K562 (cell line): ENCODE measurements around the gene RNF26. TPM values are rescaled to one million over a fixed set of nuclear protein-coding genes. Genes with fewer than 3 reads are reported as not detected.

Experiments
- AFF1 ChIP-seq, 2 experiments: fragments of 450-650 bp; IDR thresholded peaks; 2 replicates each; pipeline ENCODE4 v1.6.1; 2018; ENCODE audit warnings: mild to moderate bottlenecking in 2 of 2, low read depth in 1 of 2; ENCODE audit not compliant: partially characterized antibody in 2 of 2
- ARID4B ChIP-seq: sonication (generic); formaldehyde crosslinking; IDR thresholded peaks from 2 replicates; pipeline ENCODE4 v1.8.0; 2022; ENCODE audit warnings: mild to moderate bottlenecking, missing genetic modification reagents
- CEBPG ChIP-seq, 3 experiments: fragments of 200-800 bp in 1 of 3; sonication (Bioruptor generic) in 1 of 3; sonication (generic) in 1 of 3; formaldehyde crosslinking in 1 of 3; IDR thresholded peaks in 2 of 3; conservative IDR thresholded peaks in 1 of 3; 2 replicates each; pipeline versions ENCODE4 v1.6.1 to v1.8.0; 2016 to 2022; ENCODE audit warnings: missing compliant biosample characterization in 2 of 3, missing genetic modification characterization in 2 of 3, mild to moderate bottlenecking in 1 of 3, missing genetic modification reagents in 1 of 3
- EP400 ChIP-seq: fragments of 450-650 bp; IDR thresholded peaks from 2 replicates; pipeline ENCODE4 v1.6.1; 2017; ENCODE audit warnings: antibody characterized with exemption, mild to moderate bottlenecking, moderate library complexity
- GTF2F1 ChIP-seq: IDR thresholded peaks from 2 replicates; pipeline ENCODE4 v1.6.1; 2011; ENCODE audit warnings: low read depth, low read length, improper control_type of control experiment
- MED1 ChIP-seq: sonication (generic); formaldehyde crosslinking; IDR thresholded peaks from 2 replicates; pipeline ENCODE4 v1.8.1; 2023; ENCODE audit warnings: missing genetic modification reagents, borderline replicate concordance
- SMAD1 ChIP-seq: fragments of 150-350 bp; IDR thresholded peaks from 2 replicates; pipeline ENCODE4 v1.6.1; 2014; ENCODE audit warnings: low read length, low read depth; ENCODE audit not compliant: partially characterized antibody
- THAP7 ChIP-seq: fragments of 250-450 bp; sonication (Bioruptor Pico); IDR thresholded peaks from 2 replicates; pipeline ENCODE4 v1.5.0; 2021
- ZBTB7A ChIP-seq: IDR thresholded peaks from 2 replicates; pipeline ENCODE4 v1.6.1; 2011; ENCODE audit warnings: low read depth, mild to moderate bottlenecking, low read length, moderate library complexity, borderline replicate concordance; ENCODE audit not compliant: control insufficient read depth
- ZBTB8A ChIP-seq: fragments of 450-650 bp; IDR thresholded peaks from 2 replicates; pipeline ENCODE4 v1.6.1; 2018; ENCODE audit warnings: mild to moderate bottlenecking, moderate library complexity; ENCODE audit not compliant: partially characterized antibody
- polyA plus RNA-seq, 8 experiments: library from polyadenylated mRNA; depleted of rRNA in 4 of 8; stranded (reverse) in 5 of 8; unstranded in 3 of 8; fragments of >200 nt; fragmentation: Nextera tagmentation in 2 of 8; fragmentation: Illumina TruSeq in 1 of 8; extraction: Ambion mirVana in 2 of 8; extraction: Trizol in 1 of 8; gene quantifications; 2 replicates each; pipeline versions ENCODE4 v1.2.1 to v1.2.3, GENCODE V29; 2011 to 2014; ENCODE audit warnings: inconsistent platforms in 1 of 8, missing spikeins in 1 of 8
- total RNA-seq, 7 experiments: library from RNA; depleted of rRNA in 6 of 7; stranded (reverse); fragments of >200 nt in 6 of 7; fragmentation: Illumina TruSeq in 2 of 7; extraction: Trizol in 2 of 7; gene quantifications; 2 replicates each; pipeline versions ENCODE4 v1.2.1 to v1.2.3, GENCODE V29; 2011 to 2021; ENCODE audit warnings: low replicate concordance in 1 of 7

Gene RNF26
- total and polyA plus RNA-seq, 9 of the 15 experiments (the other 6 are each of a cell fraction or from before 2014, with no cell fraction given): 5.3 to 53.6 (median 12.7) TPM

- TF ChIP-seq CEBPG (CRISPR knock-in tag; IDR thresholded peaks at IDR 0.05) (no peak), CEBPG (tag; conservative IDR thresholded peaks at IDR 0.05 in 1 of 2, IDR thresholded peaks at IDR 0.05 in 1 of 2) (no peak), ZBTB8A (no peak), GTF2F1 (no peak), ARID4B (CRISPR knock-in tag) (no peak), MED1 (CRISPR knock-in tag) (no peak), AFF1 (IDR thresholded peaks at IDR 0.05; ENCODE audit: low read depth in 1 of 2, partially characterized antibody in 2 of 2) (no peak), THAP7 (CRISPR knock-in tag) (no peak), SMAD1 (no peak), EP400 (no peak), ZBTB7A (peak; percentile 99)
These were observed 5.4 kb downstream of the RNF26 start (continued) for GRCh38 chr11:119339589-119340334.
